Measurements from ENCODE around the gene EYA2.

GRCh38 chr20:46941404-46941803 lies 46.8 kb downstream of the EYA2 start:
- TF ChIP-seq CTCF (IDR thresholded peaks at IDR 0.05 in 4 of 5, conservative IDR thresholded peaks at IDR 0.05 in 1 of 5) (no peak), POLR2A (IDR thresholded peaks at IDR 0.05) (no peak)
